Uterus (tissue), 2 donors: Measurements from ENCODE around the gene MYO9B.

ENCODE experiments used
- POLR2A ChIP-seq, 2 donors: fragments of 450-650 bp; IDR thresholded peaks; one replicate each; pipeline ENCODE4 v1.6.1; 2016; ENCODE audit warnings: antibody characterized with exemption in 2 of 2, mild to moderate bottlenecking in 1 of 2, moderate library complexity in 1 of 2
- TF ChIP-seq, protein P1 (sequence below), 4 experiments: fragments of 200-600 bp in 2 of 4; fragments of 450-650 bp in 2 of 4; sonication (generic) in 2 of 4; IDR thresholded peaks; one replicate each; pipeline ENCODE4 v1.5.1; 2016 to 2019; ENCODE audit warnings: antibody characterized with exemption in 4 of 4, mild to moderate bottlenecking in 2 of 4, moderate library complexity in 1 of 4

DNA sequence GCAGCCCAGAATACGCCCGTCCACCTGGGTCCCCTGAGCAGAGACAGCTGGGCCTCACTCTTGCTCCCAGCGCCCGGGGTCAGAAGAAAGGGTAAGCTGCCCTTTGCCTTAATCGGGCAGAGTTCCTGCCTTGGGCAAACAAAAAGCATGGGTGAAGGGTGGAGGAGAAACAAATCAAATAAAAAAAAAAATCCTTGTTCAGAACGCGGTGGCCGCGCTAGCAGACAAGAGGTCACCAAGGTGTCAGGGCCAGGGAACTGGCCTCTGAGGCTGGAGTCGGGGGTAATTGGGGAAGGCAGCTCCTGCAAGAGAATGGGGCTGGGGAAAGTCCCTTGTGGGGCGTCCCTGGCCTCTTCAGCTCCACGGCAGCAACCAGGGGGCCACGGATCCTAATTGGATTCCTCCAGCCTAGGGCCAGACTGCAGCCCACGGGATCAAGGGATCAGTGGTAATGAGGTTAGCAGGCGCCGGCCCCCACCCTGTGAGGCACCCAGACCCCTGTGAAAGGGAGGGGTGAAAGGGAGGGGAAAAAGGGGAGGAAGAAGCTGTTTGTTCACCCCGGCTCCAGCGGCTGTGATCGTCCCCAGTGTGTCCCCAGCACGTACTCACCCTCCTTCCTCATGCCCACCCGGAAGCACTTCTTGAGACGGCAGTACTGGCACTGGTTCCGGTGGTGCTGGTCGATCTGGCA, 164.6 kb downstream of the MYO9B start:
- TF ChIP-seq, protein P1, sequence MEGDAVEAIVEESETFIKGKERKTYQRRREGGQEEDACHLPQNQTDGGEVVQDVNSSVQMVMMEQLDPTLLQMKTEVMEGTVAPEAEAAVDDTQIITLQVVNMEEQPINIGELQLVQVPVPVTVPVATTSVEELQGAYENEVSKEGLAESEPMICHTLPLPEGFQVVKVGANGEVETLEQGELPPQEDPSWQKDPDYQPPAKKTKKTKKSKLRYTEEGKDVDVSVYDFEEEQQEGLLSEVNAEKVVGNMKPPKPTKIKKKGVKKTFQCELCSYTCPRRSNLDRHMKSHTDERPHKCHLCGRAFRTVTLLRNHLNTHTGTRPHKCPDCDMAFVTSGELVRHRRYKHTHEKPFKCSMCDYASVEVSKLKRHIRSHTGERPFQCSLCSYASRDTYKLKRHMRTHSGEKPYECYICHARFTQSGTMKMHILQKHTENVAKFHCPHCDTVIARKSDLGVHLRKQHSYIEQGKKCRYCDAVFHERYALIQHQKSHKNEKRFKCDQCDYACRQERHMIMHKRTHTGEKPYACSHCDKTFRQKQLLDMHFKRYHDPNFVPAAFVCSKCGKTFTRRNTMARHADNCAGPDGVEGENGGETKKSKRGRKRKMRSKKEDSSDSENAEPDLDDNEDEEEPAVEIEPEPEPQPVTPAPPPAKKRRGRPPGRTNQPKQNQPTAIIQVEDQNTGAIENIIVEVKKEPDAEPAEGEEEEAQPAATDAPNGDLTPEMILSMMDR (IDR thresholded peaks at IDR 0.05): no peak
- no peak for TF ChIP-seq POLR2A (IDR thresholded peaks at IDR 0.05)
